Glomerular visceral epithelial cell (primary cell): ENCODE measurements around the gene TSPAN9.

Experiments
- DNase-seq: peaks from one replicate; pipeline ENCODE4 v3.0.0-alpha.2; 2016; ENCODE audit errors: extremely low spot score

Gene TSPAN9, protein sequence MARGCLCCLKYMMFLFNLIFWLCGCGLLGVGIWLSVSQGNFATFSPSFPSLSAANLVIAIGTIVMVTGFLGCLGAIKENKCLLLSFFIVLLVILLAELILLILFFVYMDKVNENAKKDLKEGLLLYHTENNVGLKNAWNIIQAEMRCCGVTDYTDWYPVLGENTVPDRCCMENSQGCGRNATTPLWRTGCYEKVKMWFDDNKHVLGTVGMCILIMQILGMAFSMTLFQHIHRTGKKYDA

DNA sequence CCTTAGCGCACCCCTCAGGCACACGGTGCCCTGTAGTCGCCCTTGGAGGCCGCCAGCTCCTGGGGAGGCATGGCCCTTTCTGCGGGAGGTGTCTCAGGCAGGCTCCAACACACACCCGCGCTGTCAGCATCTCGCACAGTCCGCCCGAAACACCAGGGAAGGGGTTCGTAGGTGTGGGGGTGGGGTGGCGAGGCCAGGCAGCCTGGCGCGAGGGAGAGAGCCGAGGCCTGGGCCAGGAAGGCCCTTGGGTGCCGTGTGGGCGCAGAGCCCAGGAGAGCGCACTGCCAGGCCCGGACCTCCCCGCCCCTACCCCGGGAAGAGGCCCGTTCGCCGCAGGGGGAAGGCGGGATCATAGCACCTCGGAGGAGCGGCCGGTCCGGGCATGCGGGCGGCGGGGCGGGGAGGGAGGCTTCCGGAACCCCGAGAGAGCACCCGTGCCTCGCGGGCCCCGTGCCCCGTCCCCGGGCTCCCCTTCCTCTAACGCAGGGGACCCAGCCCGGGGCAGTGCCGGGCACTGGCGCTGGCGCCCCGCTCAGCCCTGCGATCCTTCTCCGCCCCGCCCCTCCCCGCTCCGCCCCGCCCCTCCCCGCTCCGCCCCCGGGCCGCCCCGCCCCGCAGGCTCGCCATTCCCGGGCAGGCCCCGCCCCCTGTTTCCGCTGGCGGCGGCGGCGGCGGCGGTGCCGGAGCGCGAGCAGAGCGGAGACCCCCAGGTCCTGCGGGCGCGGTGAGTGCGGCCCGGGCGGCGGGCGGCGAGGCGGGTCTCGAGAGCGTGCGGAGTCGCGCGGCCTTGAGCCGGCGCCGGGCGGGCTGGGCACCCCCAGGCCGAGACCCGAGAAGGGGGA lies at the start of gene TSPAN9:
Gene TSPAN9, plus strand, starts transcription at position 650 of the 842 bp plus-strand sequence. CDS start 123,815 bp downstream, outside the sequence.
- peak; percentile 69 for DNase-seq

DNA sequence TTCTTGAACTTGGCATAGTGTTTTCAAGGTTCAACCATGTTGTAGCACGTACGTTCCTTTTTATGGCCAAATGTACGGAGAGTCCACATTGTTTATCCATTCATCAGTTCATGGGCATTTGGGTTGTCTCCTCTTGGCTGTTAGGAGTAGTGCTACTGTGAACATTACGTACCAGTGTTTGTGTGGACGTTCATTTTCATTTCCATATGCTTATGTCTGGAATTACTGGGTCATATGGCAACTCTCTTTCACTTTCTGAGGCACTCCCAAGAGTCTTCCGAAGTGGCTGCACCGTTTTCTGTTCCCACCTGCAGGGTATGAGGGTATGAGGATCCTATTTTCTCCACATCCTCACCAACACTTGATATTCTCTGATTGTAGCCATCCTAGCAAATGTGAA lies 49.1 kb upstream of the TSPAN9 start:
- no peak for DNase-seq

DNA sequence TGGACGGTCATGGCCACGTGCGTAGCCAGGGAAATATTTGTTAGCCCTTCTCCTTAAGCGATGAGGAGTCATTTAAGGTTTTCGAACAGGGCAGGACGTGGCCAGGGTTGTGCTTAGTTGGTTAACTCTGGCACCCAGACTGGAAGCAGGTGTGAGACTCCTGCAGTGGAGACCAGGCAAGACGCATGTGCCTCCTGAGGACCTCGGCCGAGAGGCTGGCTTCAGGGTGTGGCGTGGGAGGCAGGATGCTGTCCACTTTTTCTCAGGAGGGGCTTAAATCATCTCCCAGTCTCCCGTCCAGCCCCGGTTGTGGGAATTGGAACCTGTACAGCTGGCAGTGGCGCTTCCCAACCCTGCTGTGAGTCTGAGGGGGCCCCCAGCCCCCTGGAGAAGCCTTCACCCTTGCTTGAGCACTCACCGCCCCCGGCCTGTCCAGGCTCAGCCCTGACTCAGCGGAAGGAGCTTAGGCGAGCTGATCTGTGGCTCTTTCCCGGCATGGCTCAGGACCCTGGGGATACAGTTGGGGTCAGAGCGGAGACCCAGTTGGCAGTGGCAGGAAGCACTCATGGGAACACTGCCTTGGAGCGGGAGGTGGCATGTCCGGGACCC lies 46.3 kb upstream of the TSPAN9 start:
- DNase-seq: no peak

DNA sequence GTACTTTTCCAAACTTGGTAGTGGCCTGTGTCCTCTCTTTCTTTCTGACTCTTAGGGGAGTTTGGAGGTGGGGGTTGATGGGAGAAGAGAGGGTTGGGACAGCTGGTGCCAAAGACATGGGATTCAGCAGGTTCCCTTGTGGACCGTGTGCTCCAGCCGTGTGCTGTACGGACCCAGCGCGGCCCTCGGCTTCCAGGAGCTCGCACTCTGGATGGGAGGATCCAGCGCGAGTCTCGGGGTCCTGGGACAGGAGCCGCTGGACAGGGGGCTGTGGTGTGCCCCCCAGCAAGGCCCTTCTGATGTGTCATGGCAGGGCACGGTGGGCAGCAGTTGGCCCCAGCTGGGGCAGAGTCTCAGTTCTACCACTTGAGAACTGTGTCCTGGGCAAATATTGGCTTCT lies 45.0 kb upstream of the TSPAN9 start:
- DNase-seq: no peak

DNA sequence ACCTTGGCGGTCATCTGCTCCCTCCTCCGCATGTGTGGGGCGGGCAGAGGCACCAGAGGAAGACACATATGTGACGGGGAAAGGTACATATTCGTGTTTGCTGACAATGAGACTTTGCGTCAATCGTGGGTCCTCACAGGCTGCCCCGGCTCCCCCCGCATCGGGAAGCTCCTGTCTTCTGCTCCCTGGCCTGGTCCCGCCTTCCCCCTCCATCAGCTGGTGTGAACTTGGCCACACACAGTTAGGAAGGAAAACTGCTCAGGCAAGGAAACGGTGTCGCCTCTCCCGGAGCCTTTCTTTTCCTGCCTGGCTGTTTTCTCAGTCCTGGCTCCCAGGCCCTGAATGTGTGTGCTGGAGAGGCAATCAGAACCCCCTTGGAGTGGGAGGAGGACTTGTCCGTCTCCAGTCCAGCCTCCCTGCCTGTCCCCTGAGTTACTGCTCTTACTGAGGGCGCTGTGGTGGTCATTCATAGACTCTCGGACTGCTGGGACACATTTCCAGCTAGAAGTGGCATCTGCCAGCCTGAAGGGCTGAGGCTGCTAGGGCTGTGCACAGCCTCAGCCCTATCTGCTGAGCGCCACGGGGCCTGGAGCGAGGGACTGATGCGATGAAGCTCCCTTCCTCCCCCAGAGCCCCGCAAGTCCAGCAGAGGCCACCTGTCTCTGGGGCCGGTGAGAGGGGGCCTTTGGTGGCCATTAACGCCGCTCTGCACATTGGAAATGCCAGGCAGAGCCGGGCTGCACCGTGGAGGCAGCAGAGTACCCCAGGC lies 44.2 kb upstream of the TSPAN9 start:
- no peak for DNase-seq

DNA sequence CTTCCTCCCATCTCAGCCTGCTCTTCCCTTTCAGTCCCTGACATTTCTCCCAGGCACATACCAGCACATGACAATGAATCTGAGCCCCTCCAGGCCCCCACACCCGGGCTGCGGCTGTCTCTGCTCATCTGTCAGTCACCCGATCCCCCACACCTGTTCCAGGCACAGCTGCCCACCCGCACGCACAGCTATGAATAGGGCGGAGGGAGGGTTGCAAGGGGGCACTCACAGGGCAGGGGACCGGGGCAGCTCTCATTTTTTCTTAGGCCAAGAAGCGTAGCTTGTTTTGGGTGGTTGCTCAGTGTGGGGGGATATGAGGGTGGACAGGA lies 43.7 kb upstream of the TSPAN9 start:
- no peak for DNase-seq

DNA sequence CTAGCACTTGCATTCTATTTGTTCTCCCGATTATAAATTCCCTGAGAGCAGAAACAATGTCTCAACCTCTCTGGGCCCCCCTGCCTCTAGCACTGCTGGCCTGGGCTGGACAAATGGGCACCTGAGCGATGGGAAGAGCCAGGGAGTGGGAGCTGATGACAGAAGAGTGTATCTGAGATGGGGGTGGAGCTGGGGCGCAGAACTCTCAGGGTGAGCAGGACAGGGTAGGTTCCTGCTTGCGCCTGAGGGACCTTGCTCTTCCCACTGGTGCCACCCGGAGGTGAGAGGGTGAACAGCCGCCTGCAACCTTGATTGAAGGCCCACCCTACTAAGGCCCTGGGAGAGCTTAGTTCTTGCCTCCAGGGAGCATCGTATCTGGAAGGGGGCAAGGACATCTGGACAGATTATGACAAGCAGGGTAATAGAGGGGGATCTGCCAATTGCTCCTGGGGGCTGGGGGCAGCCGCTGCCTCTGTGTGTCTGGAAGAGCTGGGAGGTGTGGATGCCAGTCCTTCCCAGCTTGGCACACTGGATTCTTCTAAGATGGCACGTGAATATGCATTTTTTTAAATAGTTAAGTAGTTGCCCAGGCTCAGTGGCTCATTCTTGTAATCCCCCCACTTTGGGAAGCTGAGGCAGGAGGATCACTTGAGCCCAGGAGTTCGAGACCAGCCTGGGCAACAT lies 43.0 kb upstream of the TSPAN9 start:
- peak; percentile 69 for DNase-seq

DNA sequence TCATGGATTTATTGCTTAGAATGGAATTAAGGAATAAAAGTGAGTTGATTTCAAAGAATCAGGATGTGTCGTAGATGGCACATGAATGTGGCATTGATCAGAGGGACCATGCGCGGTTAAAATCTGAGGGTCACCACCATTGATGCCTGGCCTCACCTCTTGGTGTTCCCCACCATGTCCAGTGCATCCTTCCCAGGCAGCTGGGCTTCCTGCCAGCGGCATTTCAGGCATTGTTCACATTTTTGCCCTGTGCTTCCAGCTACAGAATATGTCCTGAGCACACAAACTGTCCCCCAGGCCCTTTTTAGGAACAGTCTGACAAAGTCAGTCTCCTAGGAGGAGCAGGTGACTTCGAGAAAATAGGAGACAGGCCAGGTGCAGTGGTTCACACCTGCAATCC lies 42.0 kb upstream of the TSPAN9 start:
- no peak for DNase-seq

DNA sequence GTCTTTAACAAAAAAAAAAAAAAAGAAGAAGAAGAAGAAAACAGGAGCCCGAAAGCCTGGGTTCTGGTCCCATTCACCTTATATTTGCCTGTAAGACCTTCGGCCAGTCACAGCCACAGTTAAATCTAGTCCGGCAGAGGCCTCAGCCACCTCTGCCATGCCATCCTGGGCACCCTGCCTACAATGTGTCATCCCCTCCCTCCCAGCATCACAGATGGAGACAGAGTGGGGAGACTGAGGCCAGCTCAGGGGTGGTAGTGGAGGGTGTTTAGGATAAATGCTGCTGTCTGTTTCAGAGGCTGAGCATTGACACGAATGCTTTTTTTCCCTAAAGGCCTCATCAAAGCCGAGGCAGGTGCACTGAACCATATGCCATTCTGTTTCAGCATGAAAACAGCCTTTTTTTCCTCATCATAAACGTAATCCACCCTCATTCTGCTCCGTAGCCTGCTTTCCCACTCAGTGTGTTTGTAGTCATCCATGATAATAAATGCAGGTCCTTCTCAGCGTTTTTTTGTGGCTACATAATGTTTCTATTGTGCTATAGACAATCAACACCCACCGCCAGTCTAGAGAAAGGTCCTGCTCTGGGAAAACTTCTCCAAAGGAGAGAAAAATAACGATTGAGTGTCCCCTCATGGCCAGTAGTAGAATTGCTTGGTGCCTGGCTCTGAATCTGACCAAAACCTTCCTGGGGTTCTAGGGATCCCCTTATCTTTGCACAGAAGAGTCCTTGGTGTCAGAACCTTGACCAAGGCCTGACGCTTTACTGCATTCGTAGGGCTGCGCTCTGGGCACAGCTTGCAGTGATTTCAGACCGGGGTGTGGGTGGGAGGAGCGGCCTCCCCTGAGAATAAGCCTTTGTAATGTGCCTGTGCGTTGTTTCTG lies 41.1 kb upstream of the TSPAN9 start:
- no peak for DNase-seq

DNA sequence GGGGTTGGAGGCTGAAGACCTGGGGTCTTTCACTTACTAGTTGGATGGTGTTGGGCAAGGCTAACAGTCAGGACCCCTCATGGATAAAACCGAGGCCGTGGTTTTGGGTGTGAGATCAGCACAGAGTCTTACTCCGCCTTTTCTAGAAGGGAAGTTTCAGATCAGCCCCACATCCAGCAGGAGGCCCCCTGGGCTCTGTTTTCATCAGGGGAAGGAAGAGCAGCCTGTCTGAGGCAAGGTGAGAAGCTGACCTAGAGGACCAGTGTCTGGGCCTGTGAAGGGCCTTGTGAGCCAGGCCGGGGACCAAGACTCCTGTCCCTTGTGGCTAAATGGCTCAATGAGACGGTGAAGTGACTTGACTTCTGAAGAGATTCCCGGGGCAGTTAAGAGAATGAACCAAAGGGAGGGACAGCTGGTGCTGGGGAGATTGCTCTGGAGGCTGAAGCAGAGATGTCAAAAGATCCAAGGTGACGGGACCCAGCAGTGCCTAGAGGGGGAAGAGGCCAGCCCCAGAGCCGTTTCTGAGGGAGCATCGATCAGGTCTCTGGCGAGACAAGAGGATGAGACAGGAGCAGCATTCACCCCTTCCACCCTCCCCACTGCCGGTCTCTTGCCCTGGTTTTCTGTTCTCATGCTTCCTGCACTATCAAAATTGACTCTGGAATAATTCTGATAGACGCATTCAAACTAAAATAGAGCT lies 40.1 kb upstream of the TSPAN9 start:
- no peak for DNase-seq

DNA sequence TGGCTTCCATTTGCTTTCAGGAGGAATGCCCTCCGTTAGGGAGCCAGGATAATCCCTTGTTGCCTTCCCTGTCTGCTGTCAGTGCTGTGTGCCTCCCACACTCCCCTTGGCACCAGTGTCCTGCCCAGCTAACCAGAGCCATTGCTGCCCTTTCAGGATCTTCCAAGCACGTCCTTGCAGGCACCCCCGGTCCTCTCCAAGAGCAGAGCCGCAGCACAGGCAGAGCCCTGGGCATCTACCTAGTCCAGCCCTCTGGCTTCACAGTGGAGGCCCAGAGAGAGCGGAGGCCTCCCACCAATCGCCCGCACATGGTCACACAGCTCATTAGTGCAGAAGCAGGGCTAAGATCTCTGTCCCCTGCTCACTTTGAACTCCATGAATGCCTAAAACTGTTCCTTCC lies 39.0 kb upstream of the TSPAN9 start:
- no peak for DNase-seq

DNA sequence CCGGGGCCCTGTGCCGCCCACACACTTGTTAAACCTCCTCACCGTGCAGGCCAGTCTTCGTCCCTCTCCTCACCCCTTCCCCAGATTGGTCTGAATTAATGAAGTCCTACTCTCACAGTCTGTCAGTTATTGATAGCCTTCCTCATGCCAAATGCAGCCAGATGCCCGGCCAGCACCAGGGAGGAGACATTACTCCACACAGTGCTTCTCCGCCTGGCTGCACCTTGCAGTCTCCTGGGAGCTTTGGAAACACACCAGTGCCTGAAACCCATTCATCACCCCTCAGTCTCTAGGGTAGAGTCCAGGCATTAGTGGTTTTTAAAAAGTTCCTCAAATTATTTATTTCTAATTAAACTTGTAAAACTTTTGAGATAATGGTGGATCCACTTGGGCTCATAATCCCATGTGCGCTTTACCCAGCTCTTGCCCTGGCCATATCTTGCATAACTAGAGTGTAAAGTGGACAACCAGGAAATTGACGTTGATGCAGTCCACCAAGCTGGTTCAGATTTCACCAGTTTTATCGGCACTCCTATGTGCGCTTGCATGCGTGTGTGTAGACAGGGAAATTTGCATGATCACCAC lies 38.2 kb upstream of the TSPAN9 start:
- DNase-seq: no peak

DNA sequence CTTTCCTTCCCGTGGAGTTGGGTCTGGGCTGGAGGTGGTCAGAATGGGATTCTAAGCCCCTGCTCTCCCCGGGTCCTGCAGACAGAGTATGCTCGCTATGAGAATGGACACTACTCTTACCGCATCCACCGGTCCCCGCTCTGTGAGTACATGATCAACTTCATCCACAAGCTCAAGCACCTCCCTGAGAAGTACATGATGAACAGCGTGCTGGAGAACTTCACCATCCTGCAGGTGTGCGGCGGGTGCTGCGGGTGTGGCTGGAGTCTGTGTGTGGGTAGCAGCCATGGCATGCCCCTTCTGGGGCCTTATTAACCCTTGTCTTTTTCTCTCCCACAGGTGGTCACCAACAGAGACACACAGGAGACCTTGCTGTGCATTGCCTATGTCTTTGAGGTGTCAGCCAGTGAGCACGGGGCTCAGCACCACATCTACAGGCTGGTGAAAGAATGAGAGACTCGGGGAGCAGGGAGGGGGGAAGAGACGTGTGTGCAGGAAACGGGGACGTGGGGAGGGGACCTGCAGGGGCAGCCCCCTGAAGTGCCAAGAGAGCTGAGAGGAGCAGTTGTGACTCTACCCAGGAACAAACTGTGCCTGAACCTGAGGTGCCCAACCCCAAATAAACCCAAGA lies 37.0 kb upstream of the TSPAN9 start:
- no peak for DNase-seq

DNA sequence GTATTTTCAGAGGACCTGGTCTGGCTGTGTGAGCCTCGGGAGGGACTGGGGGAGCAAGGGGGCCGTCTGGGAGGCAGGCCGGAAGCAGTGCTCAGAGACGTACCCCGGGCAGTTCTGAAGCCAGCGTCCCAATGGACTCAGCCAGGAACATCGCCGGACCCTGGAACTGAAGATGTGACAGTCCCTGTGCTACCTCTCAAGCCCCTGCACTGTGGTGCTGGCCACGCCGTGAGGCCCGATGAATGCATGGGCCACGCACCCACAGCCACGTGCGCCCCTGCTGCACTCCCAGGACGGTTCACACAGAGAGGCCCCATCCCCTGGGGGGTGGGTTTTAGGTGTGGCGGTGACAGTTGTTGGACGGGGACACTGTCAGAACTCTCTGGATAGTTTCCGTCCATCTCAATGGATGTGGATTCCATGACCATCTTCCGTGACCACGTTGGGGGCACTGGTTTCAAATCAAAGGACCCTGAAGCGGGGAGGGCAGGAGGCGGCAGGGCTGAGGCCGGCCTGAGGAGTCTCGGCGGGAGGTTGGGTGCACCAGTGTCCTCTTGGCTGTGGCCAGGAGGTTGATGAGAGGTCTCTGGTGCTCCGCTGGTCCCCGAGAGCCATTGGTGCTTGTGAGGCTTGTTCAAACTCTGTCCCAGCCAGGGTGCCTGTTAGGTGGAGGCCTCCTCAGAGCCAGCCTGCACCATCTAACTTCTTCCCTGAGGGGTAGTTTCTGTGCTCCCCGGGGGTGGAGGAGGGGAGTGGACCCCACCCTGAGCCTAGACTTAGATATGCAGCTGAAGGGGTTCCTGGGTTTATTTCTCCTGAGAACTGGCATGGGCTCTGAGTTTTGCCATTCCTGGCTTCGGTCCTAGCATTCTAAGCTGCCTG lies 36.3 kb upstream of the TSPAN9 start:
- no peak for DNase-seq

DNA sequence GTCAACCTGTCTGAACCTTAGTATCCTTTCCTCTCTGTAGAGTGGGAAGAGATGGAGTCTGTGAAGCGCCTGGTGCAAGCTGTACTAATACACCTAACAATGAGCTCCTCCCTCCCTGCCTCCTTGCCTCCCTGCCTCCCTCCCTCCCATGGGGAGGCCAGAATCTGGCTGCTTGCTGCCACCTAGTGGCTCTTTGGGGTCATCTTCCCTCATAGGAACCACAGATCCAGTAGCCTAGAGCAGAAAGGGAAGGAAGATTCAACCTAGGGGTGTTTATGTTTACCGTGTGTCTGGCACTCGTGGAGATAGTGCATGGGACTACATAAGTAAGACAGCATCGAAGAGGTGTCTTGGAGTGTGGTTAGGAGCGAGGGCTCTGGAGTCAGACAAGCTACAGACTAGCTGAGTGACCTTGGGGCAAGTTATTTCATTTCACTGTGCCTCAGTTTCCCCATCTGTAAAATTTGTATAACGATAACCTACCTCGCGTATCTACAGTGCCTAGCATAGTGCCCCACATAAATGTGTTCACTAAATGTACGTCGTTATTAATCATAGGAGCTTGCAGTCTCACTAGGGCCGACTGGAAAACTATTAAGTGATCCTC lies 35.5 kb upstream of the TSPAN9 start:
- peak; percentile 76 for DNase-seq

DNA sequence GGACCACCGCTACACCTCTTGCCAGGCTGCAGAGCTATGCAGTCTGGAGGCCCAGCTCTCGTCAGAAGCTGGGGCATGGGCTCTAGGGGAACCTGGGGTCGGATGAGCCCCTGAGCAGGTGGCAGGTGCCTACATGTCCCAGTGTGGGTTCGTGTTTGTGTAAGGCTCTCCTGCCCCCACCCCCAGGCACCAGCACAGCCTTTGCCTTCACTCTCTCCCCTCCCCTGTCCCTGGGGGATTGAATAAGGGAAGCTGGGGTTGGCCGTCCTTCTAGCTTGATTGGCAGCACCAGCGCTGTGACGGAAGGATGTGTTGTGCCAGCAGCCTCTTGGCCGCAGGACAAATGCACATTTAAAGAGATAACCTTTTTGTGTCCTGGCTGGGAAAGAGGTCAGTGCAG lies 34.8 kb upstream of the TSPAN9 start:
- no peak for DNase-seq

DNA sequence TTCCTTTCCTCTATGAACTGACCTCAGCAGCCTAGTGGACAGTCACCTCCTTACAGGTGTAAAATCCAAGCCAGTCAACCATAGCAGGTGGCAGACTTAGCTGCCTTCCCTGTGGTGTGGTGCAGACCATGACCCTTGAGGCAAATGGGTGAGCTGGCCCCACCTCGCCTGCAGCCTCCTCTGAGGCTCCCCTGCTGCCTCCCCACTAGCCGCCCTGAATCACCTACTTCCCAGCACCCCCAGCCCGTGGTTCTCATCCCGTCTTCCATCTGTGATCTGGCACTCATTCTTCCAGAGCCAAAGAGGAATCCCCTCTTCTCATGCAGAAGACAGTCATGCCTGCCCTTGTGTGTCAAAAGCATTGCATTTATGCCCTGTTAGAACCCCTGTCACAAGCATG lies 34.4 kb upstream of the TSPAN9 start:
- DNase-seq: no peak

DNA sequence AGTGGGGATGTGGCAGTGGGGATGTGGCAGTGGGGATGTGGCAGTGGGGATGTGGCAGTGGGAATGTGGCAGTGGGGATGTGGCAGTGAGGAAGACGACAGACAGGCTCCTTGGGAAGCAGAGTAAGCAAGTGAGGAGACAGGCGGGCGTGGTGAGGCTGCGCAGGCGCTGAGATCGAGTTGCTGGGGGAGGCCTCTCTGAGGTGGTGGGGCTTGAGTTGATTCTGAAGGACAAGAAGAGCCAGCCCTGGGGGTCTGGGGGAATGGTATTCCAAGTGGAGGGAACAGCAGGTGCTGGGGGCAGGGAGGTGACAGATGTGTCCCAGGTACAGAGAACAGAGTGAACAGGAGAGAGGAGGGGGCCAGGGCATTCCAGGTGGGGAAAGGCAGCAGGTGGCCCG lies 33.8 kb upstream of the TSPAN9 start:
- DNase-seq: no peak
